Right lobe of liver (tissue), 4 donors: ENCODE measurements around the gene KRTAP22-2.

Source experiments
- CTCF ChIP-seq, 4 donors: fragments of 200-600 bp in 3 of 4; fragments of 450-650 bp in 1 of 4; IDR thresholded peaks; one replicate each; pipeline versions ENCODE4 v1.5.1 to v1.8.0; 2016 to 2022; ENCODE audit warnings: antibody characterized with exemption in 4 of 4, mild to moderate bottlenecking in 2 of 4
- POLR2A ChIP-seq: fragments of 450-650 bp; IDR thresholded peaks from one replicate; pipeline ENCODE4 v1.6.1; 2017; ENCODE audit warnings: antibody characterized with exemption, mild to moderate bottlenecking
- donor health status: DM: no; HTN: no; CAD: no.
- donor health status: DM: no; HTN: no; CAD: no.
- donor health status: DM: no; HTN: yes; CAD: no.

GRCh38 chr21:30615199-30615598 is 25.0 kb upstream of the KRTAP22-2 start:
- TF ChIP-seq CTCF (IDR thresholded peaks at IDR 0.05), result no peak
- no peak for TF ChIP-seq POLR2A
